IMR-90 (cell line): ENCODE results near the gene CNOT10. TPM values are rescaled to one million over a fixed set of nuclear protein-coding genes. Genes with fewer than 3 reads are reported as not detected.

Experiments used
- ATAC-seq: fragments of 200-7000 bp; cut with Tn5 transposase; 2 replicates; pipeline ENCODE4 v1.9.1; 2020; ENCODE audit warnings: low read depth, mild to moderate bottlenecking, moderate library complexity
- BruUV-seq: library from RNA; stranded (reverse); fragments of 400-500 nt; replicated peaks from 2 replicates; lab custom pipeline; 2021; lab: Mats Ljungman, UMichigan
- CTCF ChIA-PET: fragments of 300-600 bp; formaldehyde crosslinking; extraction: SDS; loops from one replicate; lab custom pipeline; 2021; ENCODE audit warnings: antibody characterized with exemption; lab: Yijun Ruan, JAX
- POLR2A ChIA-PET: fragments of 300-600 bp; sonication (Branson Sonifier 250); formaldehyde crosslinking; loops from one replicate; lab custom pipeline; 2022; ENCODE audit warnings: antibody characterized with exemption; ENCODE audit not compliant: unreplicated experiment; lab: Charles Lee
- DNase-seq: peaks from one replicate; pipeline ENCODE4 v3.0.0; 2013
- H2AFZ ChIP-seq: replicated peaks from 2 replicates; pipeline ENCODE3; 2013; ENCODE audit warnings: low read length, mild to moderate bottlenecking; ENCODE audit not compliant: poor library complexity
- H2AK5ac ChIP-seq: 2 replicates; pipeline ENCODE4 v1.6.1; 2013; ENCODE audit warnings: low read depth, low read length, inconsistent platforms
- H2AK9ac ChIP-seq: replicated peaks from 2 replicates; pipeline ENCODE3; 2013; ENCODE audit warnings: mild to moderate bottlenecking, low read depth, low read length, moderate library complexity; ENCODE audit not compliant: poor library complexity
- H2BK120ac ChIP-seq: 2 replicates; pipeline ENCODE4 v1.6.1; 2013; ENCODE audit warnings: low read depth, low read length, inconsistent platforms
- H2BK15ac ChIP-seq: 3 replicates; pipeline ENCODE4 v1.6.1; 2013; ENCODE audit warnings: low read depth, low read length, inconsistent platforms
- H2BK20ac ChIP-seq: 2 replicates; pipeline ENCODE4 v1.6.1; 2013; ENCODE audit warnings: low read depth, mild to moderate bottlenecking, inconsistent platforms, low read length, moderate library complexity
- H2BK5ac ChIP-seq: 2 replicates; pipeline ENCODE4 v1.6.1; 2013; ENCODE audit warnings: mild to moderate bottlenecking, low read depth, low read length, inconsistent platforms; ENCODE audit not compliant: poor library complexity, severe bottlenecking
- H3K14ac ChIP-seq: replicated peaks from 2 replicates; pipeline ENCODE4 v1.6.1; 2013; ENCODE audit warnings: low read depth, low read length, inconsistent platforms
- H3K18ac ChIP-seq: 2 replicates; pipeline ENCODE4 v1.6.1; 2013; ENCODE audit warnings: low read depth, low read length, control low read depth
- H3K23ac ChIP-seq: 2 replicates; pipeline ENCODE4 v1.6.1; 2013; ENCODE audit warnings: low read depth, low read length, inconsistent platforms
- H3K27ac ChIP-seq: 2 replicates; pipeline ENCODE4 v1.5.1; 2013; ENCODE audit warnings: mild to moderate bottlenecking, control low read depth, low read length; ENCODE audit not compliant: insufficient read depth
- H3K27me3 ChIP-seq: 2 replicates; pipeline ENCODE4 v1.6.1; 2013; ENCODE audit warnings: low read length; ENCODE audit not compliant: control insufficient read depth, insufficient read depth
- H3K36me3 ChIP-seq: 2 replicates; pipeline ENCODE4 v1.6.1; 2013; ENCODE audit warnings: low read length, mixed read lengths; ENCODE audit not compliant: control insufficient read depth, insufficient read depth
- H3K4ac ChIP-seq: 2 replicates; pipeline ENCODE4 v1.6.1; 2013; ENCODE audit warnings: low read depth, low read length, inconsistent platforms
- H3K4me1 ChIP-seq: 2 replicates; pipeline ENCODE4 v1.6.1; 2013; ENCODE audit warnings: low read length, mixed read lengths; ENCODE audit not compliant: control insufficient read depth, insufficient read depth
- H3K4me2 ChIP-seq: 2 replicates; pipeline ENCODE4 v1.6.1; 2013; ENCODE audit warnings: low read depth, mild to moderate bottlenecking, control low read depth, low read length, moderate library complexity
- H3K4me3 ChIP-seq: 2 replicates; pipeline ENCODE4 v1.5.1; 2013; ENCODE audit warnings: low read depth, mild to moderate bottlenecking, control low read depth, low read length, moderate library complexity; ENCODE audit not compliant: insufficient read depth
- H3K56ac ChIP-seq: 2 replicates; pipeline ENCODE4 v1.6.1; 2013; ENCODE audit warnings: low read length, inconsistent platforms; ENCODE audit not compliant: insufficient read depth; ENCODE audit errors: extremely low read depth
- H3K79me1 ChIP-seq, 2 experiments: 2 replicates each; pipeline ENCODE4 v1.6.1; 2013; ENCODE audit warnings: low read length in 2 of 2, inconsistent platforms in 1 of 2, low read depth in 1 of 2
- H3K9ac ChIP-seq: 2 replicates; pipeline ENCODE4 v1.6.1; 2013; ENCODE audit warnings: low read depth, low read length, control low read depth
- H3K9me1 ChIP-seq: 2 replicates; pipeline ENCODE4 v1.6.1; 2013; ENCODE audit warnings: low read length, inconsistent platforms; ENCODE audit not compliant: insufficient read depth
- H3K9me3 ChIP-seq: 2 replicates; pipeline ENCODE4 v1.6.1; 2013; ENCODE audit warnings: low read length; ENCODE audit not compliant: control insufficient read depth, insufficient read depth
- H4K20me1 ChIP-seq: 2 replicates; pipeline ENCODE4 v1.6.1; 2013; ENCODE audit warnings: low read length, inconsistent platforms; ENCODE audit not compliant: insufficient read depth
- H4K5ac ChIP-seq: 2 replicates; pipeline ENCODE4 v1.6.1; 2013; ENCODE audit warnings: mild to moderate bottlenecking, low read depth, low read length, control low read depth
- H4K8ac ChIP-seq, 2 experiments: 2 replicates each; pipeline ENCODE4 v1.6.1; 2013; ENCODE audit warnings: low read depth in 2 of 2, low read length in 2 of 2, control low read depth in 1 of 2, inconsistent platforms in 1 of 2
- H4K91ac ChIP-seq: 2 replicates; pipeline ENCODE4 v1.6.1; 2013; ENCODE audit warnings: low read depth, low read length, inconsistent platforms; ENCODE audit not compliant: insufficient read depth
- CEBPB ChIP-seq: IDR thresholded peaks from 2 replicates; pipeline ENCODE4 v1.6.1; 2012; ENCODE audit warnings: low read depth, low read length, improper control_type of control experiment
- CHD1 ChIP-seq: IDR thresholded peaks from 2 replicates; pipeline ENCODE4 v1.6.1; 2012; ENCODE audit warnings: low read depth, low read length, improper control_type of control experiment
- FOS ChIP-seq: fragments of 150-350 bp; IDR thresholded peaks from 2 replicates; pipeline ENCODE4 v1.6.1; 2016; ENCODE audit warnings: low read depth, low read length
- MAFK ChIP-seq: IDR thresholded peaks from 2 replicates; pipeline ENCODE4 v1.6.1; 2012; ENCODE audit warnings: low read depth, low read length, improper control_type of control experiment
- MAZ ChIP-seq: IDR thresholded peaks from 2 replicates; pipeline ENCODE4 v1.6.1; 2012; ENCODE audit warnings: low read depth, mild to moderate bottlenecking, low read length, improper control_type of control experiment, moderate library complexity, borderline replicate concordance
- MXI1 ChIP-seq: IDR thresholded peaks from 2 replicates; pipeline ENCODE4 v1.6.1; 2012; ENCODE audit warnings: low read depth, mild to moderate bottlenecking, low read length, moderate library complexity, borderline replicate concordance
- NFE2L2 ChIP-seq: fragments of 150-350 bp; IDR thresholded peaks from 2 replicates; pipeline ENCODE4 v1.6.1; 2016; ENCODE audit warnings: low read depth, mild to moderate bottlenecking, low read length
- POLR2A ChIP-seq: IDR thresholded peaks from 2 replicates; pipeline ENCODE4 v1.6.1; 2012; ENCODE audit warnings: mild to moderate bottlenecking, low read depth, low read length
- RAD21 ChIP-seq: IDR thresholded peaks from 2 replicates; pipeline ENCODE4 v1.6.1; 2012; ENCODE audit warnings: low read length, improper control_type of control experiment
- RFX5 ChIP-seq: IDR thresholded peaks from 2 replicates; pipeline ENCODE4 v1.8.0; 2012; ENCODE audit warnings: low read depth, mild to moderate bottlenecking, low read length, moderate library complexity
- USF2 ChIP-seq: fragments of 150-350 bp; IDR thresholded peaks from 2 replicates; pipeline ENCODE4 v1.6.1; 2017; ENCODE audit warnings: mild to moderate bottlenecking, antibody characterized with exemption, low read length, low read depth
- WGBS, 2 experiments: methylation state at CpG; one replicate each; pipeline versions ENCODE4 v1.1.5 to v1.1.7; 2013; ENCODE audit warnings: missing lambda C conversion rate in 2 of 2; ENCODE audit not compliant: insufficient read length in 1 of 2; ENCODE audit errors: extremely low coverage in 2 of 2; 5-methylcytosine and 5-hydroxymethylcytosine counted together
- dilution Hi-C: fragments of 300-500 bp; cut with HindIII; formaldehyde crosslinking; loops from one replicate; pipeline ENCODE4 v1.14.3; 2018; ENCODE audit warnings: low sequenced_read_pairs; ENCODE audit not compliant: unreplicated experiment
- in situ Hi-C: fragments of 300-500 bp; cut with MboI; formaldehyde crosslinking; loops from 3 replicates; pipeline ENCODE4 v1.14.3; 2019; ENCODE audit warnings: low sequenced_read_pairs, inconsistent platforms, mixed read lengths
- intact Hi-C: fragments of 100-400 bp; cut with micrococcal nuclease; formaldehyde crosslinking; loops from 2 replicates; pipeline ENCODE4 v1.10.0; 2022
- polyA plus RNA-seq, 3 experiments: library from polyadenylated mRNA; depleted of rRNA; stranded (reverse); fragments of >200 nt; gene quantifications; 2 replicates each; pipeline ENCODE4 v1.2.3, GENCODE V29; 2012; ENCODE audit warnings: low replicate concordance in 1 of 3
- total RNA-seq: library from RNA; depleted of rRNA; stranded (reverse); fragments of >200 nt; gene quantifications from 2 replicates; pipeline ENCODE4 v1.2.3, GENCODE V29; 2012
- TF ChIP-seq, protein P1 (sequence below): fragments of 150-350 bp; IDR thresholded peaks from 2 replicates; pipeline ENCODE4 v1.6.1; 2016; ENCODE audit warnings: low read depth, mild to moderate bottlenecking, low read length, moderate library complexity, borderline replicate concordance

The CNOT10 gene
- total and polyA plus RNA-seq, 2 of the 4 experiments (the other 2 are of a cell fraction), result 15.8 to 20.4 TPM

GRCh38 chr3:32708672-32709283 lies 23.8 kb downstream of the CNOT10 start:
- no peaks in the 10 kb centered on the region for H3K9me1 ChIP-seq
- no peak overlapping the region for H3K4ac ChIP-seq
- no peak overlapping the region for H3K9ac ChIP-seq
- H3K18ac ChIP-seq, result no peak overlapping the region
- peaks cover under 1 to 5% of the 10 kb centered on the region in 2 experiments; a peak in 2 of 4 replicates for H3K79me1 ChIP-seq
- WGBS, 2 experiments, result no CpG with 5 or more reads among the region's 3 CpGs
- H3K4me3 ChIP-seq, result no peak overlapping the region
- POLR2A ChIA-PET, result no interaction called here
- no peak overlapping the region for H3K27ac ChIP-seq
- H2AFZ ChIP-seq, result no peak overlapping the region
- no peak for DNase-seq
- BruUV-seq, result no TSS peak
- in situ Hi-C loops (no loop called here), dilution Hi-C loops (no loop called here), intact Hi-C loops (no loop called here)
- CTCF ChIA-PET, result no interaction called here
- no peak overlapping the region for H4K5ac ChIP-seq
- H2BK15ac ChIP-seq, result no peak overlapping the region
- no peak overlapping the region for H3K4me2 ChIP-seq
- peaks cover 2% of the 10 kb centered on the region; the same call in 1 of the 2 replicates for H3K4me1 ChIP-seq
- H3K23ac ChIP-seq, result no peak overlapping the region
- H4K20me1 ChIP-seq, result no peaks in the 10 kb centered on the region
- H3K27me3 ChIP-seq, result no peaks in the 10 kb centered on the region
- no peak overlapping the region for H2AK9ac ChIP-seq
- no peak overlapping the region for H2BK20ac ChIP-seq
- H3K9me3 ChIP-seq, result no peaks in the 10 kb centered on the region
- no peak overlapping the region for H4K8ac ChIP-seq
- no peak overlapping the region for H2BK5ac ChIP-seq
- no peak overlapping the region for H3K56ac ChIP-seq
- no peak overlapping the region for H2BK120ac ChIP-seq
- no peak overlapping the region for H3K14ac ChIP-seq
- no peak overlapping the region for H2AK5ac ChIP-seq
- H3K36me3 ChIP-seq, result peaks cover 6% of the 10 kb centered on the region; the same call in 1 of the 2 replicates
- TF ChIP-seq MAZ, result no peak
- TF ChIP-seq MAFK, result no peak
- TF ChIP-seq MXI1, result no peak
- TF ChIP-seq RAD21, result no peak
- no peak for TF ChIP-seq POLR2A
- TF ChIP-seq USF2, result no peak
- TF ChIP-seq FOS, result no peak
- TF ChIP-seq NFE2L2, result no peak
- TF ChIP-seq, protein P1, sequence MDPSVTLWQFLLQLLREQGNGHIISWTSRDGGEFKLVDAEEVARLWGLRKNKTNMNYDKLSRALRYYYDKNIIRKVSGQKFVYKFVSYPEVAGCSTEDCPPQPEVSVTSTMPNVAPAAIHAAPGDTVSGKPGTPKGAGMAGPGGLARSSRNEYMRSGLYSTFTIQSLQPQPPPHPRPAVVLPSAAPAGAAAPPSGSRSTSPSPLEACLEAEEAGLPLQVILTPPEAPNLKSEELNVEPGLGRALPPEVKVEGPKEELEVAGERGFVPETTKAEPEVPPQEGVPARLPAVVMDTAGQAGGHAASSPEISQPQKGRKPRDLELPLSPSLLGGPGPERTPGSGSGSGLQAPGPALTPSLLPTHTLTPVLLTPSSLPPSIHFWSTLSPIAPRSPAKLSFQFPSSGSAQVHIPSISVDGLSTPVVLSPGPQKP, result no peak
- no peak for TF ChIP-seq RFX5
- no peak for TF ChIP-seq CEBPB
- TF ChIP-seq CHD1, result no peak
- no peak overlapping the region for H4K91ac ChIP-seq
- no peak for ATAC-seq
